Hepatocyte (in vitro differentiated cells): ENCODE results near the gene HTR4.

Experiments used
- CTCF ChIP-seq: fragments of 200-600 bp; sonication (generic); IDR thresholded peaks from 2 replicates; pipeline ENCODE4 v1.5.1; 2016; ENCODE audit warnings: antibody characterized with exemption, mild to moderate bottlenecking; ENCODE audit not compliant: poor library complexity
- EZH2 ChIP-seq: fragments of 200-600 bp; sonication (generic); IDR thresholded peaks from 2 replicates; pipeline ENCODE4 v1.6.1; 2016; ENCODE audit warnings: antibody characterized with exemption, mild to moderate bottlenecking, borderline replicate concordance
- EZH2phosphoT487 ChIP-seq: fragments of 200-600 bp; sonication (generic); IDR thresholded peaks from one replicate; pipeline ENCODE4 v1.6.1; 2018; ENCODE audit warnings: antibody characterized with exemption, mild to moderate bottlenecking, low read depth, moderate library complexity; ENCODE audit not compliant: unreplicated experiment, severe bottlenecking

- TF ChIP-seq EZH2 (no peak), CTCF (no peak), EZH2phosphoT487 (no peak)
These were observed 91.3 kb downstream of the HTR4 start for GRCh38 chr5:148563021-148563420.
